SIG-M5 treated with dmso at 0.1 percent for 504 hours (cell line): Measurements from ENCODE around the gene MEF2C.

ENCODE experiments used
- DNase-seq: peaks from one replicate; lab custom pipeline; 2025; ENCODE audit not compliant: unreplicated experiment; lab: John Stamatoyannopoulos, UW

MEF2C gene

DNA sequence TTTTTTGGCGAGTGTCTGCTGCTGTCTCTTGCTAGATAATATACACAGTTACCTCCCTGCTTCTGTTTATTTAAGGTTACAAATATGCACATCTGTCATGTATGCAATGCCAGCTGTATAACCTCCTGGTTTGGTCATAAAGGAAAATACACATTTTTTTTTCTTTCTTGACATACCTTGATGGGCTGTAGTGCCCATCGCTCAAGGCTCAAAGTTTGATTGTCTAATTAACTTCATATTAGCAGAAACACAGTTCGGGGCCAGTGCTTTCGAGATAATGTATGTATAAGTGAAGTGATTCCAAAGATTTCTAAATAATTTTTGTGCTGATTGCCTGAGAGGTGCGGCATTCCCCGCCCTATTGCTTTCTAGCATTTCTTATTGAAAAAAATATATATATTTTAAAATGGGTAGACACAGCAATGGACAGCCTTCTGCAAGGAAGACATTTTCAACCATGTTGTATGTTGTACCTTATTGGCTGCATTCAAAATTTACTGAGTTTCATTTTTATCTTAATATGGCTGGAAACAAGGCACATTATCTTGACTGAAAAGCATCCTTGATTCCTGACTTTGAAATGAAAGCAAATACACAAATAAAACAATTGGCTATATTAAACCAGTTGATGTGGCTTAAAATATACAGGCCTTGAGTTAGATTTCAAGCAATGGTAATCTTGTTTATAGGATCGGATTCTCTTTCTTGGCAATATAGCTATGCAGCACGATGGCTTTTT is 206.2 kb downstream of the MEF2C start:
- DNase-seq, result no peak

- DNase-seq, result peak; percentile 51
These were observed 207.0 kb downstream of the MEF2C start for GRCh38 chr5:88675708-88676636.

- DNase-seq, result no peak
These were observed 207.7 kb downstream of the MEF2C start for GRCh38 chr5:88675168-88675707.

DNA sequence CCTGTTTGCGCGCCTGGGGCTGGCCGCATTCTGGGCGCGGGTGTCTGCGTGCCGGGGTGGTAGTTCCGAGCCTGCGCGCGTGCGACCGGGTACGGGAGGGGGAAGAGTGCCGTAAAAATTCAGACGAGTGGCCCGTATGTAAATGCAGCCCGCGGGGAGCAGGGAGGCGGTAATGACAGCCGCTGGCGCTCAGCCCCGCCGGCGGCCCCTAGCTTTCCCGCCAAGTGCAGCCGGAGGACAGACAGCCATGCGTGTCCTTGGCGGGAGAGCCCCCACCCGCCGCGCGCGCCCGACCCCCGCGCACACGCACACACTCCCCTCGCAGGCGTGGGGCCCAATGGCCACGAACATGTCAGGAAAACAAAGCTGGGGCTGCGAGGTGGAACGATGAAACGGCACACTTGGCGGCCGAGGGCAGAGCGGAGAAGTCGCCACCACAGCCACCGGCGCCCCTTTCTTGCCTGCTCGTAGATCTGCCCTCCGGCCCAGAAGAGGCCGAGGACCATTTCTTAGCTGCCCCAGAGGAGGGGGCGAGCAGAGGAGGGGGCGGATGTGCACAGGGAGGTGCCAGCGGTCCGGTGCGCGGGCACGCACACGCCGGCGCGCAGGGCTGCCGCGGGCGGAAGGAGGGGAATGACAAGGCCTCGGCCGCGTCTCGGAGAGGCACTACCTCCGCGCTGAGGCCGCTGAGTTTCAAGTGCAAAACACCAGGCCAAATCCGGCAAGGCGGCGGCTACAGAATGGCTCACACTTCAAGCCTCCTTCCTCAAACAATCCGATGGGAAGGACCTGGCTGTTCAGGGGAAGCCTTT is 208.4 kb downstream of the MEF2C start:
- no peak for DNase-seq

DNA sequence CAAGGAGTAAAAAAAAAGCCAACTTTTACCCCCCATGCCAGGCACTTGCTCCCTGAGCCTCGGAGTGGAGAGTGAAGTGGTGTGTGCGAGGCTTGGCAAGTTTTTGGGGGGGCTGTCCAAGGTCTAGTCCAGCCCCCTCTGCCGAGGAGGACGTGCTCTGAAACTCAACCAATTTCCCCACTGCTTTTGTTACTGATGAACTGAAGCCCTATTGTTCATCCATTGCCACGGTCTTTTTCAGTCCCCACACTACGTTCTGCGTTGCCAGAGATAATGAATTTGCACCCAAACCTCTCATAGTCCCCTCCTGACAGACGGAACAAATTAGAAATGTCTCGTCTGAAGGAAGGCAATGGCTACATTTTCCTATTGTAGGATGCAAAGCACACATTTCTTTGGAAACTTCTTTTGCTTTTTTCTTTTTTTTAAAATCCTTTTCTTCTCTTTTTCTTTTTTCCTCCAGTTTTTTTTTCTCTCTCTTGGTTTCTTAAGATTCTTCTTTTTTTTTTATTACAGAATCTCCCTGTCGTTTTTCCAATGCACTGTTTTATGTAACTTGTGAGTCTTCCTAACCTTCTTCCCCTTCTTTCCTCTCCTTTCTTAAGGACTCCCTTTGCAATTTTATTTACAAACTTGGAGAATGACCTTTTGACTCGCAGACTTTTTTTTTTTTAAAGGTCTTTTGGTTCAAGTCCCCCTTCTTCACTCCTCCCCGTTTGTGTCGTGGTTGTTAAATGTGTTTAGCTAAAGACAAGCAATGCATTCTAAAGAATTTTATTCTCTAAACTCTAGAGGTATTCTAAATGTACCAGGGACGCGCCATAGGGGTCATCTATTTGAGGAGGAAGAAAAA is 209.5 kb downstream of the MEF2C start:
- no peak for DNase-seq

- no peak for DNase-seq
These were observed 210.2 kb downstream of the MEF2C start for GRCh38 chr5:88672644-88673252.

DNA sequence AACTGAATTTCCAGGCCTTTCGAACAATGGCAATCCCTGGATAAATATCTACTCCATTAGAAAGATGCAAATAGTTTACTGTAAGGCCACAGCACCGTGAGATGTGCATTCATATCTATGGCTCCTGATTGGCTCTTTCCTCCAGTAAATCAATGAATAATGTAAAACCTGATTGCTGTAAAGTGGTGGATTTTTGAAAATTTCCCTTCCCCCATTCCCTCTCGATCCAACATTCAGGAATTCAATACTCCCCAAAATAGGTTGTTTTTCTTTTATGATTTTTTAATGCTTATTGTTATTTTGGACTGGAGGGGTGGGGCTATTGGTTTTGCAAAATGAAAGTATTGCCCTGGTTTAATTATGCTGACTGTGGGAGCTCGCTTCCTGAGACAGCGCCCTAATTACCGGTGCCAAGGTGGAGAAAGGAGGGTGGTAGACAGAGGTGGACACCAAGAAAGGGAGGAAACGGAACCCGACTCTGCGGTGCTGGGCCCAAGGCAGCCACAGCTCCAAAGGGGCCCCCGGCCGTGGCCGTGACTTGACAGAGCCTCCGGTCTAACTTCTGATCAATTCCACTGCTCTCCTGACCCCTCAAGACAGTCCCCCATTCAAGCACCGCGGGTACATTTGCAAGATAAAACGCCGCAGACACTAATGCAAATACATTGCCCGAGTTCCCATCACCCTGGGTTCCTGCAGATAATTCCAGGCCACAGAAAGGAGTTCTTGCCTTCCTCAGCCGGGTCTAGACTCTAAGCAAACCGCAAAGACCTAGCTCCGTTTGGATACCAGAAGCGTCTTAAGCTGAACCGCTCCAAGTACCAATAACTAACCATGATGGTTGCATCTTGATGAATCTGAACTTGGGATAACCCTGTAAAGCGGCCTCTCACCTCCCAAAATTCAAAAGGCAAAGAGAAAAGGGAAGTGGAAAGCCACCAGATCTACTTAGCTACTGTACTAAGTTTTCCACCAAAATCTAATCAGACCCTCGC is 211.2 kb downstream of the MEF2C start:
- DNase-seq, result no peak

DNA sequence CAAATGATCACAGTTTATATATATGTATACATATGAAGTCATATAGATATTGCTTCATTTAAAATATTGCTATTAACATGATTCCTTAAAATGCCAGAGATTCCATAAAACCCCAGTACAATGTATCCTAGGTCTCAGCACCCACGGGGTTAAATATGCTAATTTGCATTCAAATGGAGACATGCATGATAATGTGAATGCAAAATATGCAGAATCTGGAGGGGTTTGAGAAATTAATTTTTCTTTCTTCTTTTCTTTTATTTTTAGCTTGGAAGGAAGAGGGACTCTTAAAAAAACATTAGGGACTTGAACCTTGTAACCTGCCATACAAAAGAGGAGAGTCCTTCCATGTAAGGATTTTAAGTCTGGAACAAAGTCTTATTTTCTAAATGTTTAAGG is 211.9 kb downstream of the MEF2C start:
- DNase-seq, result no peak

GRCh38 chr5:88670461-88670860 is 212.5 kb downstream of the MEF2C start:
- no peak for DNase-seq

GRCh38 chr5:88669371-88670050 is 213.5 kb downstream of the MEF2C start:
- DNase-seq, result no peak

DNA sequence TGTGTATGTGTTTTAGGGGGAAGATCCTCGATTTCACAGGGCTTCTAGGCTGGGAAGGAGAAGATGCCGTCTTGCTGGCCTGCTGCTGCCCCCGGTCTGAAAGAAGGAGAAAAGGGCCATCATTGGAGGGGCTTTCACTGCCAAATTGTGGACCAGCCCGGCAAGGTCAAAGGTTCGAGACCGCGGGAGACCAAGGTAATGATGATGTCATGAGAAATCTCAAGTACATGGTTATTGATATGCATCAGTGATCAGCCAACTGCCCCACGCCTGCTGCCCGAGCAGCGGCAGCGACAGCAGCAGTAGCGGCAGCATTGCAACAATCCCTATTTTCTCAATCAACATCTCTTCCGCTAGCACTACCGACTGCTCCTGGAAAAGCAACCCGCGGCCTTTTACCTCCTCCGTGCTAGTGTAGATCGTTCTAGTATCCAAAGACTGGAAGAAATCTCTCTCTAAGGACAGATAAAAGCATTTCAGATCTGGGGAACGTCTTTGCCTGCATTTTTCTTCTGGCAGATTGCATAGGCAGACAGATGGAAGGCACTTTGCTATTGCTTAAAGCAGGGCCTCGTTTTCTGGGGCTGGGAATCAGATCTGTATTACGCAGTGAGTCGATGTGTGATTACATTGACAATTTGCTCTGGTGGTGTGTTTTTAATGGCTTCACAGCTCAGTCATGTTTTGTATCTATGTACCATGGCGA is 215.3 kb downstream of the MEF2C start:
- no peak for DNase-seq
